Measurements from ENCODE around the gene TEX44.
"Not testable (repeated sequence)": the region's sequence is repeated elsewhere in the genome, so short reads cannot be mapped to it uniquely, and the experiment has no call there.

Gene TEX44

GRCh38 chr2:231568785-231569435 is 23.8 kb upstream of the TEX44 start:
- no peaks in the 10 kb centered on the region for H3K9me3 ChIP-seq
- no peak overlapping the region for H3K4me3 ChIP-seq (ENCODE audit: low read depth, low read length)
- H3K27me3 ChIP-seq: no peaks in the 10 kb centered on the region
- no peak for TF ChIP-seq CTCF (IDR thresholded peaks at IDR 0.05; ENCODE audit: low read depth, low read length)
- H3K36me3 ChIP-seq: no peaks in the 10 kb centered on the region
- DNase-seq: no peak
- 0 out of 2 replicates have a peak, but pooled peaks cover 2% of the 10 kb centered on the region for H3K4me1 ChIP-seq

GRCh38 chr2:231570915-231571314 is 21.7 kb upstream of the TEX44 start:
- not testable (repeated sequence) for H3K27me3 ChIP-seq; DNase-seq; H3K36me3 ChIP-seq; H3K9me3 ChIP-seq; H3K4me1 ChIP-seq; H3K4me3 ChIP-seq (ENCODE audit: low read depth, low read length)

- DNase-seq: no peak
- Histone ChIP-seq H3K27me3 (no peaks in the 10 kb centered on the region), H3K36me3 (no peaks in the 10 kb centered on the region), H3K4me3 (ENCODE audit: low read depth, low read length) (no peak overlapping the region), H3K9me3 (no peaks in the 10 kb centered on the region), H3K4me1 (0 out of 2 replicates have a peak, but pooled peaks cover 2% of the 10 kb centered on the region)
- TF ChIP-seq CTCF (IDR thresholded peaks at IDR 0.05; ENCODE audit: low read depth, low read length): no peak
Observed at GRCh38 chr2:231571661-231572191, 20.9 kb upstream of the TEX44 start.

GRCh38 chr2:231573096-231573495 is 19.6 kb upstream of the TEX44 start:
- no peak for TF ChIP-seq CTCF (IDR thresholded peaks at IDR 0.05; ENCODE audit: low read depth, low read length)
- DNase-seq: no peak

GRCh38 chr2:231573698-231574421 is 18.8 kb upstream of the TEX44 start:
- Histone ChIP-seq H3K4me1 (no peaks in the 10 kb centered on the region), H3K36me3 (no peaks in the 10 kb centered on the region), H3K9me3 (no peaks in the 10 kb centered on the region), H3K4me3 (ENCODE audit: low read depth, low read length) (no peak overlapping the region), H3K27me3 (no peaks in the 10 kb centered on the region)
- DNase-seq: no peak
- no peak for TF ChIP-seq CTCF (IDR thresholded peaks at IDR 0.05; ENCODE audit: low read depth, low read length)

More at GRCh38 chr2:231573096-231573495, 19.6 kb upstream of the TEX44 start:
- no peaks in the 10 kb centered on the region for H3K27me3 ChIP-seq
- H3K36me3 ChIP-seq: no peaks in the 10 kb centered on the region
- H3K4me1 ChIP-seq: no peaks in the 10 kb centered on the region
- H3K4me3 ChIP-seq (ENCODE audit: low read depth, low read length): no peak overlapping the region
- no peaks in the 10 kb centered on the region for H3K9me3 ChIP-seq

GRCh38 chr2:231575612-231576256 is 16.9 kb upstream of the TEX44 start:
- no peak for TF ChIP-seq CTCF (IDR thresholded peaks at IDR 0.05; ENCODE audit: low read depth, low read length)
- Histone ChIP-seq H3K4me3 (ENCODE audit: low read depth, low read length) (no peak overlapping the region), H3K36me3 (no peaks in the 10 kb centered on the region), H3K27me3 (no peaks in the 10 kb centered on the region), H3K4me1 (no peaks in the 10 kb centered on the region), H3K9me3 (no peaks in the 10 kb centered on the region)
- no peak for DNase-seq
